Activated T-cell treated with anti-CD3 and anti-CD28 coated beads for 24 hours (primary cell): ENCODE measurements around the gene SLC45A1.
"Not testable (repeated sequence)": the region's sequence is repeated elsewhere in the genome, so short reads cannot be mapped to it uniquely, and the experiment has no call there.

ENCODE experiments used
- DNase-seq: peaks from one replicate; pipeline ENCODE4 v3.0.0-alpha.2; 2020; ENCODE audit warnings: low read depth

SLC45A1 gene

DNA sequence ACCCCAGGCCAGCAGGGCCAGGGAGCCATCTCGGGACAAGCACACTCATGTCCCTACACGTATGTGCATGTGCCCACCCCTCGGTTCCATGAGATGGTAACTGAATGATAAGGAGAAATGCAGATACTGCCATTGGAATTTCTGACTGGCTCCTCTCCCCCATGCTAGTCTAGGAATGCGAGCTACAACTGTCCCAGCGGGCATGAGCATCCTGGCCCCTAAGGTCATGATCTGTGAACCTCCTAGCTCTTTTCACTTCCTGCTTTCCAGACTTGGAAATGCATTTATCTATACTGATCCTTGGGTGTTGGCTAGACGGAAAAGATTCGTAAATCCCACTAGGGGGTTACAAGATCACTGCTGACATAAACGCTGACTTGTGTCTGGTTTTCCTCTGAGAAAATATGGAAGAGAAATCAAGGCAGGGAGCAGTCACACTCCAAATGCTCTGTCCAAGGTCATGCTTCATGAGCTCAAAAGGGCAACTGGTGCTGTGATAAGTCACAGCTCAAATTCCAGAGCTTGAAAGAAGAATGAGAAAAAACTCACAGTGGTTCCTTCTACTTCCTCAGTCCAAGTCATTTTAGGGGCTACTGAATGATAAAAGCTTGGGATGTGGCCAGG, 49.8 kb downstream of the SLC45A1 start:
- no peak for DNase-seq

- DNase-seq, result no peak
These were observed 51.2 kb downstream of the SLC45A1 start for GRCh38 chr1:8368956-8369639.

DNA sequence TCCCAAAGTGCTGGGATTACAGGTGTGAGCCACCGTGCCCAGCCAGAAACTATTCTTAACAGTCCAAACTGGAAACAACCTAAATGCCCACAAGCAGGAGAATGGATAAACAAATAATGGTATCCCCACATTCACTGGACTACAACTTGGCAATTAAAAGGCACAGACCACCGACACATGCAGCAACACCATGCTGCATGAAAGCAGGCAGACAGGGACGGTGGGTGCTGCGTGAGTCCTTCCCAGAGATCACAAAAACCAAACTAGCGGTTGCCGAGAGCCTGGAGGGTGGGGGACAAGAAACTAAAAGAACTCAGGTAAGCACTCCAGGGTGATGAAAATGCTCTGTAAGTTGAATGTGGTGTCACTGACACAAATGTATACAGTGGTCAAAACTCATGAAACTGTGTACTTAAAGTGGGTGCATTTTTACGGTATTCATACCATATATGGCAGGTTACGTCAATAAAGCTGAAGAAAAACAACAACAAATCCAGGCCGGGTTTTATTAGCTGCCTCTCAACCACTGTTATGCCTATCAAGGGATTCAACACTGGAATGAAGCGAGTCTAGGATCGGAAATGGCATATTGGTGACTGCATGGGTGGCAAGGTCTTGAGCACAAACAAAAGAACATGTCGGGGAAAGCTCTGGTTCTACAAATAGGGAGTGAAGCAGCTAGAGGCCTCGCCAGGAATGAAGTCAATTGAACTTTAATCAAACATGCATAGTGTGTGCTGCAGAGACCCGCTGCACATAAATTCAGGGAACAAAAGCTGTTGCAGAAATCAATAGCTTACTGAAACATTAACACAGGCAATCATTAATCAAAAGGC, 52.4 kb downstream of the SLC45A1 start:
- no peak for DNase-seq

DNA sequence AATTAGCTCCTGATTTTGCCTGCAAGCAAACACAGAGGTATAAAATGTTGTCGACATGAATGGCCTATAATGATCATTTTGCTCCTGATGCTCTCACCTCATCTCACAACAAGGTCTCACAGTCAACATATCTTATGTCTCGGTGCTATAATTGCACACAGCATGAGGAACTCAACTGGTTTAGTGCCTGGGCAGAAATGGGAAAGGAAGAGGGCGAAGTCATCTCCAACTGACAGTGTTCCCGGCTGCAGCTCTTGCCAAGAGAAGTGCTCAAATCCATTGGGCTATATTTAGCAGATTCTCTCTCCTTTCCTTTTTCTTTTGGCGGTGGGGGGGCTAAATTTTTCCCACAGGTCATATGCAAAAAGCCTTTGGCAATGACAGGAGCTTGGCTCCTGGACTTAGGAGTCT, 53.0 kb downstream of the SLC45A1 start:
- DNase-seq, result no peak

- DNase-seq, result no peak
These were observed 53.6 kb downstream of the SLC45A1 start for GRCh38 chr1:8371372-8371991.

DNA sequence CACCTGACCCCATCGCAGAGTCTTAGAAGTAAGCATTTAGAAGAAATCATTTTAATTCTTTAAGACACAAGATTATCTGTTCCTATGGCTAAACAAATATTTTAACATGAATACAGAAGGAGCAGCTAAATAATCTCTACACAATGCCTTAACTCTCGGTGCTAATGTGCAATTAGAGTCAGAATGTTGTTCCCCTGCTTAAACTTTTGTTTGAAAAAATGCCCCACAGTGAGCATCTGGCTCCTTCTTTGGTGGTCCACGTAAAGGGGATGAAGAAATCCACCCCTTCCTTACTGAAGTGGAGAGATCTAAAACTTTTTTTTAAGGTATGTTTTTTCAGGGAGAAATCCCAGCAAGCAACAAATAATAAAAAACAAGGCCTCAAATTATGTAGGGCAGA, 55.2 kb downstream of the SLC45A1 start:
- no peak for DNase-seq

DNA sequence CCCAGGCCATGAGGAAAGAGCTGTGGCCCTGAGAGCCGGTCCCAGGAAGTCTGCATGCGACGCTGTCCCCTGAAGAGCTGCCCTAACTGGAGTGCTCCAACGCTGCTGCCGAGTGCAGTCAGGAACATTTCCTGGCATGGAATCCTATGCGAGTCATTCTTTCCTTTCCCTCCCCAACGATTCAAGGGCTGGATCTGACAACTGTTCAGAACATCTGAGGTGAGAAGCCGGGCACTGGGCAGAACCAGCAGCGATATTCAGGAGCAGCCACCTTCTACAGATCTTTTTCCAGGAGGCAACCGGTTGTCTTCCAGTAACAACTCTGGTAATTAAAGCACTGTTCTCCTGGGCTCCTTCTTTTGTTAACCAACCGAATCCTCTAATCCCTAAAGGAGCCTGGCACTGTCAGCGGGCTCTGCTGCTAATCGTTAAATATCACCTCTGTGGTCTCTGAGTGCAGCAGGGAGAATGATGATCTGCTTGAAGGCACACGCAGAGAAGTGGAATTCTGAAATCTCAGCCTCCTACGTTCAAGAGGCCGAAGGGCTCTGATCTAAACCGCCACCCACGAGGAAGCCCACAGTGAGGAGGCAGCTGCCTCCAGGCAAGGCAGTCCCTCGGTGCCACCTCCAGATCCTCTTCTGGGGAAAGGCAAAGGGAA, 55.8 kb downstream of the SLC45A1 start:
- no peak for DNase-seq

- DNase-seq, result no peak
These were observed 56.4 kb downstream of the SLC45A1 start for GRCh38 chr1:8374356-8374755.

GRCh38 chr1:8374812-8375211, 56.9 kb downstream of the SLC45A1 start:
- no peak for DNase-seq

DNA sequence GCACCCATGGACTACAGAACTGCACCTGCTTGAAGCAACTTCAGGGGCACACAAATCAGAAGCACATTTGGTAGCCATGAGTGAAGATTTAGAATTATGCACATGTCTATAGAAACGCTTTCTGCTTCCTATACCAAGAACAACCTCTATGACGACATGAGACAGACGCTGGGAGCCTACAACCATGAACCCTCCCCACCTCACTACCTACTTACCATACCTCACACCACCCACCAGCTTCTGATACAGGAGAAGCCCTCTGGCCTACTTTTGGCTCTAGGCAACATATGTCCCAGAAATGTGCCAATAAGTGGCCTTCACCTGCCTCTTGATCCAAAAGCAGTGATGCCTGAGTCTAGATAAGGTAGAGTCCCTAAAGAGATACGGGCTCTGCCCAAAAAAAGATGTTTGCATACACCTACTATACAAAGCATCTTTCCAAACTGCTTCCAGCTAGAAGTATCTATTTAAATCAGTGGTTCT, 58.5 kb downstream of the SLC45A1 start:
- DNase-seq, result no peak

GRCh38 chr1:8377271-8377981, 59.5 kb downstream of the SLC45A1 start:
- DNase-seq, result no peak

GRCh38 chr1:8378178-8378577, 60.3 kb downstream of the SLC45A1 start:
- DNase-seq, result no peak

DNA sequence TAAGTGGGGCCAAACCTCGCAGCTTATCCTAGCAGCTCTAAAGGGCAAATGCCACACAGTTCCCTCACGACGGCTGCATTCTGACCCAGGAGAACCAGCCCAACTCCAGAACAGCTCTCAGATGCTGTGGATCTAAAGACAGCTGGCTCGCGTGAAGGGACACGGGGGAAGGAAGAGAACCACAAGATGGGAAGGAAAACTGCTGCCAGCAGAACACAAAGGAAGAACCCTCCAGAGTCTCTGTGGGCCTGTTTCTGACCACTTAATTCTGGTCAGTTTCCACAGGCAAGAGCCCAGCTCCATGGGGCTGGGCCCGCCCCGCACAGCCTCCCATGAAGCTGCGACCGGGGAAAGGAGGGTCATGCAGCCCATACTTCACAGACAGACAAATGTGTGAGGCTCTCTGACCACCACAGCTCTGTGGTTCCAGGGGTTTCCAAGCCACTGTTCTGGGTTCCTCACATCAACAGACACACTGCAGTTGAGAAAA, 61.1 kb downstream of the SLC45A1 start:
- no peak for DNase-seq

- DNase-seq, result no peak
These were observed 61.7 kb downstream of the SLC45A1 start for GRCh38 chr1:8379513-8380186.

GRCh38 chr1:8380310-8380709, 62.4 kb downstream of the SLC45A1 start:
- DNase-seq, result not testable (repeated sequence)

DNA sequence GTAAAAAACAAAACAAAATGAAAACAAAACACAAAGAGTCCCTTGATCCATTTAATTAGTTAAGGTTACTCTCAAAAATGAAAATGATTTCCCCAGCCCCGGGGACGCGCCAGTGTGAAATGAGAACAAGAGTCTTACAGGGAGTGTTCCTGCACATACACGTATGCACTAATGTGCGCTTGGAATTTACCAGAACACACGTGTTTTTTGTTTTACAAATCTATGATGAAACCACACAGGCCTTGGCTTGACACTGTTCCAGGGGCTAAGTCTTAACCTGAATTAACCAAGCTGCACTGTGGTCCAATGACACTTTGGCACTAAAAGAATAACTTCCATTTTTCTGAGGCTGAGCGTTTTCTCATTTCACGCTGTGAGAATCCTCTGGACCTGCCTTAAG, 63.7 kb downstream of the SLC45A1 start:
- DNase-seq, result no peak

DNA sequence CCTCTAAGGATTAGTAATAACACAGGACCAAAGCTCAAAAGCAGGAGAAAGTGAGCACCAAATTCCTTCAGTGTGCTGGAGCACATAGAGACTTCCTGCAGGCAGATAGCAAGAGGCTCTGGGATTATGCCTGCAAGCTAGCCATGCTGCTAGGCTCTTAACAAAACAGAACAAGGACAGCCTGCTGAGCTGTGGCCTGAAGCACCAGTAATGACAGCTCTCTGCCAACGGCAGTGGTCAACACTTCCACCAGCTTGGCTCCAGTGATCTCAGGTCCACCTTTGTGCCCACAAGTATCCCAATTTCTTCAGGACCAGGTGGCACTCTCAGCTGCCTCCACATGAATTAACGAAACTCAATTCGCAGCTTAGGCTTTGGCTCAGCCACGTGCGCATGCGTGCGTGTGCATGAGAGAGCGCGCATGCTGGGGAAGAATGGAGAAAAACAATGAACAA, 64.2 kb downstream of the SLC45A1 start:
- DNase-seq, result no peak

GRCh38 chr1:8382608-8383505, 64.9 kb downstream of the SLC45A1 start:
- DNase-seq, result no peak

GRCh38 chr1:8384088-8384487, 66.2 kb downstream of the SLC45A1 start:
- no peak for DNase-seq
